Activated T-helper 1 cell treated with anti-CD3 and anti-CD28 coated beads, Interleukin-2, amount 50 U/mL, for 16 hours (primary cell): ENCODE data around the gene BMP7.

Experiments
- DNase-seq, 2 donors: peaks; one replicate each; pipeline ENCODE4 v3.0.0-alpha.2; 2020; ENCODE audit warnings: low read depth in 1 of 2, low spot score in 1 of 2

BMP7 gene

DNA sequence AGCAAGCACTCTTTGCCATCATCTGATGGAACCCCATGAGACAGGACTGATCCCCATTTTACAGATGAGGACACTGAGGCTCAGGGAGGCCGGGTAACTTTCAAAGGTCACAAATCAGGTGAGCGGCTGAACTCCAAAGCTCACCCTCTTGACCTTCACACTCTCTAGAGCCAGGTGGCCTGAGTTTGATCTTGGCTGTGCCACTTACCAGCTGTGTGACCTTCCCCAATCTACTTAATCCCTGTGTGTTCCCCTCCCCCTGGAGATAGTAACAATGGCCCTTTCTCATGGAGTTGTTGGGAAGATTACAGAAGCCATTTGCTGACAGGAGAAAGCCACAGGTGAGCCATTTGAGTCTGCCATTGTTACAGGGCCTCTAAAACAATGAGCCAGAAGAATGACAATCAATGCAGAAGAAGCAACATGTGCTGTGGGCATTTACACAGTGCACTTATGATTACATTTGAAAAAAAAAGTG, 34.5 kb downstream of the BMP7 start:
- no peak for DNase-seq

DNA sequence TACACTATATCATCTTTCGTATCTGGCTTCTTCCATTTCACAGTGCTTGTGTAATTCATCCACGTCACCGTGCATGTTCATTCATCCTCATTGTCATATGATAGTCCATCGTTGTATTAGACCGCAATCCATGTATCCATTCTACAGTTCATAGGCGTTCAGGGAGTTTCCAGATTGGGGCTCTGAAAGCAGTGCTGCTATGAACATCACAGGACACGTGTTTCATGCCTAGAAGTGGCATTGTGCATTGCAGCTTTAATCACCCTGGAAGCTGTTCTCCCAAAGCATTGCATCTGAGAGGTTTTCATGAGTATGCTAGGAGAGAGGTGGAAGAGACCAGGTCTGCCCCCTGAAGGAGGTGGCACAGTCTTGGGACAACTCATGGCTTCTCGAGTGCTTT, 35.3 kb downstream of the BMP7 start:
- DNase-seq = no peak

DNA sequence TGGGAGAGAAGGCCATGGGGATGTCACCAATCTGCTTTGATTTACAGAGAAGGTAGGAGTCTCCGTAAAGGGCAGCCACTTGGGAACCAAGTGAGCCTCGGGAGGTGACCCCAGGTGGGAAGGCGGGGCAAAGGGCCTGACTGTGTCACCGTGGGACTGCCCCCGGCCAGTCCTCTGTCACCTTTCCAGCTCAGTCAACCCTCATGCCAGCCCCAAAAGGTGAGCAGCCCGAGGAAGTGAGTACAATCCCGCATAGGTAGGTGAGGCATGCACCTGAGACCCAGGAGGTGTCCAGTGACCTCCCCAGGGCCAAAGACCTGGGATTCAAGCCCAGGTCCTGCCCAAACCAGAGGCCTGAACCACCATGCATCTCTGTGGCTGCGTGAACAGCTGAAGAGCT, 36.2 kb downstream of the BMP7 start:
- DNase-seq = no peak

DNA sequence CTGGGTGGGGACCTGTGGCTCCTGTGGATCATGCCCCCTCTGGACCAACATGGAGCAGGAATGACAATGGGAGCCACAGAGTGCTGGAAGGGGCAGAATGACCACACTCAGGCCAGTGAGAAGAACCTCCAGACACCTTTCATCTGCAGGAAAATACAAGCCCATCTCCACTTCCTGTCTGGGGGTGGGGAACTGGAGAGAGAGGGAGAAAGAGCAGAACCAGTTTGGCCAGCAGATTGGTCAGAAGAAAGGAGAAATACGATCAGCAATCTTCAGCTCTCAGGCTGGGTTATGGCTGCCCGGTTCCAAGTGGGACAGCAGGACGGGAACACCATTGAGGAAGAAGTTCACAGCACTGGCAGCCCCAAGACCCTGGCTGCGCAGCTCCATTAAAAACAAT, 37.0 kb downstream of the BMP7 start:
- DNase-seq = no peak

DNA sequence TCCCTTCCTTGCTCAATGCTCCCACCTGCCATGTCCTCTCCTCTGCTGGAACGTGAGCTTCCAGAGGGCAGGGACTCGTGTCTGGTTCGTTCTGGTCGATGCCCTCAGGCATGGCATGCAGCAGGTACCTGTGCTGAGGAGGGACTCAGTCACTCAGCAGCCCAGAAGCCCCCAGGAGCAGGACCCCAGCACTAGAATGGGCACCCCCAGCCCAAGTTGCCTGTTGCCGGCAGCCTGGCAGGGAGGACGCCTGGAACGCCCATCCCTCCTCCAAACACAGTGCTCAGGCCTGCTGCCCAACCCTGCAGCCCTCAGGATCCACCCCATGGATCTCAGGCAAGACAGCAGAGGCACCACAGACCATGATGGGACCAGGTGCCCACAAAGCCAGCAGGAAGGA, 40.6 kb downstream of the BMP7 start:
- DNase-seq = no peak

DNA sequence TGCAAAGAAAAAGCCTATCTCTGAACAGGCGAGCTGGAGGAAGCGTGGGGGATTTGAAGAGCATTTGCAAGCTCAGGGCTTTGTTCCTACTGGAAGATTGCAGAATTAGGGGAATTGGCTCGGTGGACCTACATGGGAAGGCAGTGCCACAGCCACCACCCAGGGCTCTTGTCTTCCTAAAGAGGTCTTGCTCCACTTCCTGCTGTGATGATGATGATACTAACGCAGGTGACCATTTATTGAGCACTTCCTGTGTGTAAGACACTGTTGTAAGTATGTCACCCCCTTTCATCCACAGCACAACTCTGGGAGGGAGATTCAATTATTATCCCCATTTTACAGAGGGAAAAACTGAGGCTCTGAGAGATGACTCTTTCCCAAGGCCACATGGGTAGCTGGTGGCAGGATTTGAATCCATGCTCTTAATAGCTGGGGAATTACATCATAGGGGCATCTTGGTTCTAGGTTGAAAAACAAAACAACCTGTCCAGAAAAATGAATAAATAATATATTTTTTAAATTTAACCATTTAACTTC, 41.2 kb downstream of the BMP7 start:
- no peak for DNase-seq

DNA sequence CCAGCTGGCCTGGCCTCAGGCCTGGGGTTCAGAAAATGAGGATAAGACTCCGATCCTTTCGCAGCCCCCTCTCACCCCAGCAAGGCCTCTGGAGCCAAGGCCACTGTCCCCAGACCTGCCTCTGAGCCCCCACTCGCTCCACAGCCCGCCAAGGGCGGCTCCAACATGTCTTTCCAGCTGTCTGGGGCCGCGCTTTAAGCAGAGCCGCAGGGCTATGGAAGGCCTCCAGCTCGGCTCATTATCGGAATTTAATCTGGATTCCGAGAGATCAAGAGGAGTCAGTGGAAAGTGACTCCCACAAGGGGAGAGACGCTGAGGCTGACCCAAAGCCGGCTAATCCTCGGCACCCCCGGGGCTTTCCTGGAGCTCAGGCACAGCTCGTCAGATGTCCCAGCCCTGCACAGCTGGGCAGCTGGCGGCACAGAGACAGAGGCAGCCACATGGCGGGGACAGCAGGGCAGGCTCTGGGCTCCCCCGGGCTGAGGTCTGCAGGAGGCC, 41.8 kb downstream of the BMP7 start:
- no peak for DNase-seq

DNA sequence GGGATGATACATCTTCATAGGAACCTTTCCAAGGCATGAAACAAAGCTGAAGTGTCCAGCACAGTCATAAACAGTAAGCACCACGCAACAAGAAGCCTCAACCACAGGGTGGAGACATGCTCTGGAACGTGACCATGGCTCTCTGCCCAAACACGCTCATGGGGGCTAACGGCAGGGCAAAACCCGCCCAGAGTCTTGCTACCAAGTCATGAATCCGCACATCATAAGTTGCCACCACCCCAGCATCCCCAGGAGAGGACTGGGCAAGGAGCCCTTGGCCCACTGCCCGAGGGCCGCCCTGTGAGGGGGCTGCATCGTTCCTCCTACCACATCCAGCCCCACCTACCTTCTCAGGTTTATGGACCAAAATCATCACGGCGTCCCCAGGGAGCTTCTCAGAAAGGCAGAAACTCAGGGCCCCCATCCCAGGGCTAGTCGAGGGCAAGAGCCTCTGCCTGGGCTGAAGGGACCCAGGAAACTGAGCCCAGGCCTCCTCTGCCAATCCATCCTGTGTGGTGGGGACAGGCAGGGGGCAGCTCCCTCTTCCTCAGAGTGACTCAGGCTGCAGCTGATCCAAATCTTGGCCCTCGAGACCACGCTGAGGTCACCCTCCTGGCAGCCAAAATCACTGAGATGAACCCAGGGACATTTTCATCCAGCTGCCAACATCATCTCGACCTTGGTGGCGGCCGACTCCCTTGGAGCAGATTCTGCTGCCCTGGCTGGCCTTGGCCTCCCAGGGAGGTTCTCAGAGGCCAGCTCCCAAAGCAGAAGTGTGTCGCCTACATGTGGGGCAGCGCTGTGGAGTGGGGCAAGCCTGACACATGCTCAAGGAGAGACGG, 42.6 kb downstream of the BMP7 start:
- DNase-seq = no peak

DNA sequence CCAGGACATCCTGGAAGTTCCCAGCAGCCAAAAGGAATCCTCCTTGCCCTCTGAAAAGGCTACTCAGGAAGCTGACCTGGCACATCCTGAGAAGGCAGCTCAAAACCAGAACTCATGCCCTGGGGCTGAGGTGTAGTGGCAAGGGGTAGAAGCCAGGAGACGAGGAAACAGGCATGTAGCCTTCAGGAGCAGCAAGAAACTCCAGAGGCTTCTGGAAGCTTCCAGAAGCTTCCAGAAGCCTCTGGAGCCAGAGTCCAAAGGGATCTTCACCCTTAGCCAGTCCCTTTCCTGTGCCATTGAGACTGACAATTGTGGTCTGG, 43.9 kb downstream of the BMP7 start:
- no peak for DNase-seq

DNA sequence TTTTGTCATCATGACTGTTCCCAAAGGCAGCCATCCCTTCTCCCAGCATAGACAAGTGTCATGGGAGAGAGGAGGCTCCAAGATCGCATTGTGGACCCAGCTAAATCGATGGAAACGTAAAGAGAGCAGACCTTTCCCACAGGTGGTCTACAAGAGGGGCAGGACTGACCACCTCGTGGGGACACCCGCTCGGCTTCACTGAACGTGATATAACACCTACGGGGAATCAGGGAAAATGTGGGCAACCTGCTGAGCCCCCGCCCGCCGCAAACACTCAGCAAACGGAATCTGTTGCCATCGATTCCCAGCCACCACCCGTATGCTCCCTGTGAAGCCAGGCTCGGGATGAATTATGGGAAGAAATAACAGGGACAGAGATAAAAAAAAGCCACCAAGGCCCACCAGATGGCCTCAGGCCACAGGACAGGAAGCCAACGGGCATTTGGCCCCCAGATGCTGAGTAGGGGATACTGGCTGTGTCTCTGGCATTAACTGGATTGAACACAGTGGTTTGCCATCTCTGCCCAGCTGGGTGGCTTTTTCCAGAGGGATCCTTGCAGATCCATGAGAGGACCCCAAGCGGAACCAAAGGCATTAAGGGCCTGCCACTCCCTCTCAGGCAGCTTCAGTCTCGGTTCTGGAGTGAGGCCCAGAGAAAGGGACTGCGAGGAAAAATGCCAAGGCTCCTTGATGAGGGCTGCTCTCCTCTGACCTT, 44.4 kb downstream of the BMP7 start:
- no peak for DNase-seq

DNA sequence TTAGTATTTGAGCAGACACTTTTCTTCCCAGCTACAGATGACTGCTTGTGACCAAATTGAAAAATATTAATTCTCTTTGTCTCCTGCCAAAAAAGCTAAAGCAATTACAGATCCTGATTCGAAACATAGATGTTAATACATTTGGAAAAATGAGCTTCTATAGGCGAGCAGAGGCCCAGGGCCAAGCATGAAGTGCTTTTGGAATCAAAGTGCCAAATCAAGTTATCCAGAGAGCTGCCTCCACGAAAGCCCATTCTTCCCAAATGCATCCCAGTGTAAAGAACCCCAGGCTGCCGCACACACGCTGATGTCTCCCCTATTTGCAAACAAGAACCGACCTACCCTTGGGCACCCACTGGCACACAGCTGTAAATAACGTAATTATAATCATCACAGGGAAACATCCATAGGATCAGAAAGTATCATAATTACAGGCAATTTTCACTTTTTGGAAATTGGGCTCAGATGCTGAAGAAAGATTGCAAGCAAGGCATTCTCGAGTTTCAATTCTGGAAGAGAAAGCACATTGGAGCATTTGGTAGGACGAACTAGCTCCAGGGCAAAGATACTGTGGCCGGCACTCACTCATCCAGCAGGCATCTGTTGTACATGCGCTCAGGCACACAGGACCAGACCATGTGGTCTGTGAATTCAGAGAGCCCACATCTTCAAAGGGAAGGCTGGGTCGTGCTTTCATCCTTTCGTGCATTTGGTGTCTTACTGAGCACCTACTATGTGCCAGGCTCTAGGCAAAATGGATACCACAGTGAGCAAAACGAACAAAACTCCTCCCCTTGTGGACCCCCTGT, 45.9 kb downstream of the BMP7 start:
- DNase-seq = no peak

DNA sequence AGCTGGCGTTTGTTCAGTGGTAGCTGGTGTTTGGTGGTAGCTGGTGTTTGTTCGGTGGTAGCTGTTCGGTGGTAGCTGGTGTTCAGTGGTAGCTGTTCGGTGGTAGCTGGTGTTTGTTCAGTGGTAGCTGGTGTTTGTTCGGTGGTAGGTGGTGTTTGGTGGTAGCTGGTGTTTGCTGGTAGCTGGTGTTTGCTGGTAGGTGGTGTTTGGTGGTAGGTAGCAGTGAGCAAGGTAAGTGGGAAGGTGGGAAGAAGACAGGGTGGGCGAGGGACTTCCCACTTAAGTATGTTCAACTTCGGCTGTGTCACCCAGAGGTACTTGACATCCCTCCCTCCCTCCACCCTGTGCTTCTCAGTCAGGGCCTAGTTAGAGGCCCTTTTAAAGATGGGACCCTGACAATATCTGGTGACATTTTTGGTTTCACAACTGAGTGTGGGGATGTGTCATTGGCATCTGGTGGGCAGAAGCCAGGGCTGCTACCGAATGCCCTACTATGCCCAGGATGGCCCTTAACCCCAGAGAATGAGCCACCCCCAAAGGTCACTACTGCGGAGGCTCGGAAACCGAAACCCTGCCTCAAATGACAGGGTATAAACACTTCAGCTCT, 47.3 kb downstream of the BMP7 start:
- DNase-seq = no peak

DNA sequence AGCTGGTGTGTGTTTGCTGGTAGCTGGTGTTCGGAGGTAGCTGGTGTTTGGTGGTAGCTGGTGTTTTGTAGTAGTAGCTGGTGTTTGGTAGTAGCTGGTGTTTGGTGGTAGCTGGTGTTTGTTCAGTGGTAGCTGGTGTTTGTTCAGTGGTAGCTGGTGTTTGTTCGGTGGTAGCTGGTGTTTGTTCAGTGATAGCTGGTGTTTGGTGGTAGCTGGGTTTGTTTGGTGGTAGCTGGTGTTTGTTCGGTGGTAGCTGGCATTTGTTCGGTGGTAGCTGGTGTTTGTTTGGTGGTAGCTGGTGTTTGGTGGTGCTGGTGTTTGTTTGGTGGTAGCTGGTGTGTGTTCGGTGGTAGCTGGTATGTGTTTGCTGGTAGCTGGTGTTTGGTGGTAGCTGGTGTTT, 48.0 kb downstream of the BMP7 start:
- DNase-seq = no peak

DNA sequence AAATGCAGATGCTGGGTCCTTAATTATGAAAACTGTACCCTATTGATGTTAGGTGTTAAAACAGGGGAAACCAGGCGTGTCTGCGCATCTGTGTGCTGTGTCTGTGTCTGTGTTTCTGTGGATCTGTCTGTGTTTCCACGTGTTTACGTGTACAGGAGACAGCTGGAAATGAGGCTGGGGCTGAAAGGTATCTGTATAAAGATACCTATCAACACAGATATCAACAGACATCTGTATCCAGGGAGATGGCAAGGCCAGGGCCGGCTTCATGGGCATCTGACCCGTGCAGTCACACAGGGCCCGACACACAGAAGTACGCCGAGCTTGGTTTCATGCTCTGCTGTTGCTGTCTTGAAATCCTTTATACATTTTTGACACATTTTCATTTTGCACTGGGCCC, 48.6 kb downstream of the BMP7 start:
- no peak for DNase-seq

DNA sequence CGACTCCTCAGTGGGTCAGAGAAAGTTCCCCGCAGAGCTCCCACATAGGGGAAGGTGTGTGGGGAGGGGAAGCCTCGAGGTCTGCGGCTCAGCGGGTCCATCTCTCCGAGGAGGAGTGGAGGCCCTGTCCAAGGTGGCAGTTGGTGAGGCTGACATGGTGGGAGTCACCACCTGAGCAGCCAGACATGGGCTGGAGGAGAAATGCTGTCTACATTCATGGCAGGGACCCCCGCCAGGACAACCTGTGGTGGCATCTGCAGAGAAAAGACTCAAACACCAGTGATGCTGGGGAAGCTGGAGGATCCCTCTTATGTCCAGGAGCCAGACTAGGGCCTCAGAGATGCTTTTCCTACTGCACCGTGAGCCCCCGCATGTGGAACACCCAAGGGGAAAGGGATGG, 49.8 kb downstream of the BMP7 start:
- DNase-seq = no peak

DNA sequence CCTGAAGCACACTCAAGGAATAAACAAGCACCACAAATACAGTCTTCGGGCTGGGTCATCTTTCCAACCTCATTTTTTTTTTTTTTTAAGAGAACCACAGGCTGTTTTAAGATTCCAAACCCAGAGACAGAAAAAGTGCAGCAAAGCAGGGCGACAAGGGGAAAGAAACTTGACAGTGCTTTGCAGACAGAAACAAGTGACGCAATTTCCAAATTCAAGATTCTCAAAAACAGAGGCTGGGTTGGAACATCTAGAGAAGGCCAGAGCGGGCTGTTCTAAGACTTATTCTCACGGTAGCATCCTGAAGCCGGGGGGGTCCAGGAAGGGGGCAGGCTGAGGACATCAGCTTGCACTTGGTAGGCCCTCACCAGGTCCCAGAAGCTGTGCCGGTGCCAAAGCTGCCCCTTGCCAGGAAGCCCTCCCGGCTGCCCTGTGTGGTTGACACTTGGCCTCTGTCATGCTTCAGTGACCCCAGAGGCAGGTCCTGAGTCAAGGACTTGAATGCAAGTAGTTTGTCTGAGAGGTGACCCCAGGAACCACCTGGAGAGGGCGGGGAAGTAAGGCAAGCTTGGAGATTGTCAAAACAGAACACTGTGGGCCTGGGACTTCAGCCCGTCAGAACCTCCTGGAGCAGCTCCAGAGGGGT, 50.5 kb downstream of the BMP7 start:
- DNase-seq = no peak

DNA sequence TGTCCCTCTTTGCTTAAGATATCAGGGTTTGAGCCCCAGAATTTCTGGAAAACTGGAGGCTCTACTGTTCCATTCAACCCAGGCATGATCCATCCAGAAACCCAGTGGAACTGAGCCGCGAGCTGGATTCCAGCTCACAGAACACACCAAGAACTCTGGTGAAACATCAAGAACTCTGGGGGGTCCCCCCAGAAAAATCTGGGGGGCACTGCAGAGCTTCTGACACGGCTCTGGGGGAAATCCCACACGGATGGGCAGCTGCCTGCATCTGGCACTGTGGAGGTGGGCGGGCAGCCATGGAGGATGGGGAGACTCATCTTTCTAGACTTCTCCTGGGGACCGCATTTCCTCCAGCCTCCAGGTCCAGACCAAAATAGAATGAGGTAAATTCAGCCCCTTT, 51.0 kb downstream of the BMP7 start:
- no peak for DNase-seq

DNA sequence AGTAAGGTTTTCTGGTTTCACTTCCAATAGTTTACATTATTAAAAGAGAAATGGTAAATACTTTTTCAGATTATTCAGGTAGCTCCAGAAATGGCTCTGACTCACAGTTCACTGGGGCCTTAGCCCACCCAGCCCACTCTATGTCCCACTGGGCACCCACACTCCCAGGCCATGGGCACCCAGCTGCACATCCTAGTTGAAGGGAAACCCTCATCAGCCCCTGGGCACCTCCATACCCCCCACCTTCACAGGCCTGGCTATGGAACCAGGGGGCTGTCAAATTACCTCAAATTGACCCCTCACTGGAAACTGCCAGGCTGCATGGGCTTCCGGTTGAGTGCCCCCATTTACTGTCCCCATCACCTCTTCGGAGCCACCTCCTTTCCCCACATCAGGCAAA, 51.5 kb downstream of the BMP7 start:
- no peak for DNase-seq

DNA sequence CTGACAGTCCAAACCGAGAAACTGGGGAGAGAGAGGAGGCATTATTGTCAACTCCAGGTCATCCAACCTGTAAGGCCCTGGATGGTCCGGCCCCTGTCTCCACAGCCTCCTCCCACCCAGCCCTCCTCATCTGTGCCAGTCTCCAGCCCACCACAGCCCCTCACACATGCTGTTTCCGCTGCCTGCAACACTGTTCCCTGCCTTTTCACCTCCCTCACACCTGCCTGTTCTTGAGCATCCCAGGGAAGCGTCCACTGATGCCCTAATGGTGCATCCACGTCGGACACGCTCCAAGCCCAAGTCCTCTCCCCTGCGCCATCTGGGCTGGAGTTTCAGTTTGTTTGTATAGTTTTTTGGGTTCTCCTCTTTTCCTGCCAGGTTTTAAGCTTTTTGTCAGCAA, 52.0 kb downstream of the BMP7 start:
- DNase-seq = no peak

DNA sequence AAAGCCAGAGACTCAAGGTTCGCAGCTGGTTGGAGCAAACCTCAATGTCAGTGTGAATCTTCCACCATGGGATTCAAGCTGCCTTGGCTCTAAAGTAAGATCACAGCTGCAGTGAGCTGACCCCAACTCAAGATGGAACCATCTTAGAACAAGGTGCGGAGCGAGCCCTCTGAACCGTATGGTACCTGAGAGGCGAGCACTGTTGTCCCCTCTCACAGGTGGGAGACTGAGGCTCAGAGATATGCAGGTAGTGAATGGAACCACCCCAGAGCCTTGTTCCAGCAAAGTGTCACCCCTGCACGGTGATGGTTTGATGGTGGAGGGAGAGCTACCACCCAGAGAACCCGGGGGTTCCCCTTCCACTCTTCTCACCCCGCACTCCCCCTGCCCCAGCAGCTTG, 52.5 kb downstream of the BMP7 start:
- DNase-seq = no peak

DNA sequence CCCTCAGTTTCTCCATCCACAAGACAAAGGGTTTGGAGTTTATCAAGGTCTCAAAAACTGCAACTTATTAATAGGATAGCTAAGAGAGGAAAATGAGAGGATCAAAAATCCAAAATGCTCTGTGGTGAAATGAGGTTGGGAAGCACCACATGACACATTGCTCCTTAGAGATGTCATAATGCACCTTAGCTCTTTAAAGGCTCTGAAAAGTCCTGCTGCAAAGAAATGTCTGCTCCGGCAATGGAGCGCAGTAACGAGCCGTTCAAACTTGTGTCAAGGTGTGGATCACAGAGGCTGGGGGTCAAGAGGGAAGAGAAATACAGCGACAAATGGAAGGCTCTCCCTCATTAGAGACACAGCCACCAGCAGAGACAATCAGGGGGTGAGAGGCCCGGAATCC, 53.1 kb downstream of the BMP7 start:
- DNase-seq = no peak
